SK-N-SH treated with all-trans-retinoic acid at 6 μM for 48 hours (cell line): ENCODE data around the gene LRRC8E.

Experiments
- ATAC-seq: fragments of 200-7000 bp; cut with Tn5 transposase; 3 replicates; pipeline ENCODE4 v1.9.1; 2020; ENCODE audit warnings: mild to moderate bottlenecking, moderate library complexity
- ARNTL ChIP-seq: fragments of 450-650 bp; formaldehyde crosslinking; IDR thresholded peaks from 2 replicates; pipeline ENCODE4 v1.5.0; 2020; ENCODE audit warnings: low read depth, mild to moderate bottlenecking, moderate library complexity, borderline replicate concordance
- BACH2 ChIP-seq: fragments of 250-450 bp; sonication (Bioruptor Pico); IDR thresholded peaks from 2 replicates; pipeline ENCODE4 v1.9.0; 2021; ENCODE audit warnings: mild to moderate bottlenecking, borderline replicate concordance
- ESRRG ChIP-seq: fragments of 250-450 bp; sonication (Bioruptor Pico); IDR thresholded peaks from 2 replicates; pipeline ENCODE4 v1.6.1; 2021; ENCODE audit warnings: mild to moderate bottlenecking
- GLIS3 ChIP-seq: fragments of 250-450 bp; sonication (Bioruptor Pico); IDR thresholded peaks from 2 replicates; pipeline ENCODE4 v1.5.0; 2020; ENCODE audit warnings: mild to moderate bottlenecking, moderate library complexity
- ISL1 ChIP-seq: fragments of 250-450 bp; sonication (Bioruptor Pico); IDR thresholded peaks from 2 replicates; pipeline ENCODE4 v2.1.2; 2022; ENCODE audit warnings: mild to moderate bottlenecking, moderate library complexity
- OSR1 ChIP-seq: fragments of 250-450 bp; sonication (Bioruptor Pico); IDR thresholded peaks from 2 replicates; pipeline ENCODE4 v1.8.0; 2022; ENCODE audit warnings: moderate library complexity, mild to moderate bottlenecking, inconsistent platforms
- POU6F1 ChIP-seq: fragments of 250-450 bp; sonication (Bioruptor Pico); IDR thresholded peaks from 2 replicates; pipeline ENCODE4 v1.8.0; 2021; ENCODE audit warnings: low read depth, mild to moderate bottlenecking, moderate library complexity, borderline replicate concordance
- PPARA ChIP-seq: fragments of 250-450 bp; sonication (Bioruptor Pico); IDR thresholded peaks from 2 replicates; pipeline ENCODE4 v1.5.0; 2020; ENCODE audit warnings: mild to moderate bottlenecking, borderline replicate concordance
- SNAI2 ChIP-seq: fragments of 250-450 bp; sonication (Bioruptor Pico); IDR thresholded peaks from 2 replicates; pipeline ENCODE4 v1.5.0; 2020; ENCODE audit warnings: mild to moderate bottlenecking, moderate library complexity
- TCF4 ChIP-seq: fragments of 250-450 bp; sonication (Bioruptor Pico); IDR thresholded peaks from 2 replicates; pipeline ENCODE4 v1.8.0; 2021; ENCODE audit warnings: mild to moderate bottlenecking, moderate library complexity, borderline replicate concordance
- TOX ChIP-seq: fragments of 250-450 bp; sonication (Bioruptor Pico); IDR thresholded peaks from 2 replicates; pipeline ENCODE4 v1.8.0; 2021; ENCODE audit warnings: mild to moderate bottlenecking, moderate library complexity, borderline replicate concordance
- ZC3H10 ChIP-seq: fragments of 250-450 bp; sonication (Bioruptor Pico); IDR thresholded peaks from 2 replicates; pipeline ENCODE4 v1.5.1; 2021; ENCODE audit warnings: mild to moderate bottlenecking, moderate library complexity
- ZFP3 ChIP-seq: fragments of 250-450 bp; sonication (Bioruptor Pico); IDR thresholded peaks from 2 replicates; pipeline ENCODE4 v1.5.0; 2020; ENCODE audit warnings: mild to moderate bottlenecking, moderate library complexity
- ZFP30 ChIP-seq: fragments of 450-650 bp; formaldehyde crosslinking; IDR thresholded peaks from 2 replicates; pipeline ENCODE4 v1.5.0; 2022; ENCODE audit warnings: mild to moderate bottlenecking, moderate library complexity
- ZNF565 ChIP-seq: fragments of 450-650 bp; formaldehyde crosslinking; conservative IDR thresholded peaks from 2 replicates; pipeline ENCODE4 v1.5.0; 2020; ENCODE audit warnings: low read depth, mild to moderate bottlenecking, moderate library complexity
- ZNF8 ChIP-seq: fragments of 450-650 bp; formaldehyde crosslinking; IDR thresholded peaks from 2 replicates; pipeline ENCODE4 v1.5.0; 2020; ENCODE audit warnings: mild to moderate bottlenecking, moderate library complexity
- TF ChIP-seq, protein P1 (sequence below): fragments of 250-450 bp; sonication (Bioruptor Pico); IDR thresholded peaks from 2 replicates; pipeline ENCODE4 v1.8.0; 2020; ENCODE audit warnings: mild to moderate bottlenecking, moderate library complexity, borderline replicate concordance
- TF ChIP-seq, protein P2 (sequence below): fragments of 250-450 bp; sonication (Bioruptor Pico); IDR thresholded peaks from 2 replicates; pipeline ENCODE4 v1.5.1; 2021; ENCODE audit warnings: mild to moderate bottlenecking, moderate library complexity

Gene LRRC8E

GRCh38 chr19:7918615-7919421 is 30.5 kb downstream of the LRRC8E start:
- TF ChIP-seq, protein P1, sequence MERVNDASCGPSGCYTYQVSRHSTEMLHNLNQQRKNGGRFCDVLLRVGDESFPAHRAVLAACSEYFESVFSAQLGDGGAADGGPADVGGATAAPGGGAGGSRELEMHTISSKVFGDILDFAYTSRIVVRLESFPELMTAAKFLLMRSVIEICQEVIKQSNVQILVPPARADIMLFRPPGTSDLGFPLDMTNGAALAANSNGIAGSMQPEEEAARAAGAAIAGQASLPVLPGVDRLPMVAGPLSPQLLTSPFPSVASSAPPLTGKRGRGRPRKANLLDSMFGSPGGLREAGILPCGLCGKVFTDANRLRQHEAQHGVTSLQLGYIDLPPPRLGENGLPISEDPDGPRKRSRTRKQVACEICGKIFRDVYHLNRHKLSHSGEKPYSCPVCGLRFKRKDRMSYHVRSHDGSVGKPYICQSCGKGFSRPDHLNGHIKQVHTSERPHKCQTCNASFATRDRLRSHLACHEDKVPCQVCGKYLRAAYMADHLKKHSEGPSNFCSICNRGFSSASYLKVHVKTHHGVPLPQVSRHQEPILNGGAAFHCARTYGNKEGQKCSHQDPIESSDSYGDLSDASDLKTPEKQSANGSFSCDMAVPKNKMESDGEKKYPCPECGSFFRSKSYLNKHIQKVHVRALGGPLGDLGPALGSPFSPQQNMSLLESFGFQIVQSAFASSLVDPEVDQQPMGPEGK (CRISPR knock-in tag), result no peak
- TF ChIP-seq TOX (CRISPR knock-in tag) (no peak), ZFP3 (no peak), OSR1 (CRISPR knock-in tag) (no peak), ZC3H10 (CRISPR knock-in tag) (no peak)
- ATAC-seq, result no peak

DNA sequence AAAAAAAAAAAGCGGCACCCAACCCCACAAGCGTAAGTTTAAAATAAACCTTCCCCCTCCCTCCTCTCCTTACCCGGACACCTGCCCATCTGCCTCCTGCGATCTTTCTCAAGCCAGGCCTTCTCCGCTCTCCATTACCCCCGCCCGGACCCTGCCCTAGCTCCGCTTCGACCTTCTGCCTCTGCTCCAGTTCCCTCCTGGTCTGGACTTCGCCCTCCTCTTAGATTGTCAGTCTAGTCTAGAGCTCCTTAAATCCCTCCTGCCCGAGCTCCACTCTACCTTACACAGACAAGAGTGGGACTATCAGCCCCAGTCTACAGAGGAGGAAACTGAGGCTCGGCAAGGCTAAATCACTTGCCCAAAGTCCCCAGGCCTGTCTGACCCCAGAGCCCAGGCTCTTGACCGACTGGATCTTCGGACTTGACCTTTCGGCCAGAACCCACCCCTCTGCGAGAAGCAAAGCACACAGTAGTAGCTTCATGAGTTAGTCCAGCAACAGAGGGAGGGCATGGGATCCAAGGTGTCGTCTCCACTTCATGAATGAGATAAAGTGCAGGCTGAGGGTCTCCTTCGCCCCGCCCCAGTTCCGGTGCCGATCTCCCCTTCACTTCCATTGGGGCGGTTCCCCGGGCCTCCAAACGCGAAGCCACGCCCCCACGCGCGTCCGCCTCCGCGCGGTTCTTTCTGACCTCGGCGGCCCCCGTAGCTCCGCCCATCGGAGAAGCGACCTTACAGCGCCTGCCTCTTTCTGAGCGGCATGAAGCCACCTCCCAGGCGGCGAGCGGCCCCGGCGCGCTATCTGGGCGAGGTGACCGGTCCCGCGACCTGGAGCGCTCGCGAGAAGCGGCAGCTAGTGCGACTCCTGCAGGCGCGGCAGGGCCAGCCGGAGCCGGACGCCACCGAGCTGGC is 31.6 kb downstream of the LRRC8E start, which contains the start of gene SNAPC2:
SNAPC2 (plus strand) TSS at position 729 of the 909 bp plus-strand sequence; CDS start at position 758, 29 bp downstream.
- TF ChIP-seq PPARA (CRISPR knock-in tag) (no peak), POU6F1 (no peak), ZFP3 (no peak), ZNF8 (CRISPR knock-in tag) (no peak), ESRRG (CRISPR knock-in tag) (no peak), TCF4 (CRISPR knock-in tag) (no peak)
- TF ChIP-seq, protein P2, sequence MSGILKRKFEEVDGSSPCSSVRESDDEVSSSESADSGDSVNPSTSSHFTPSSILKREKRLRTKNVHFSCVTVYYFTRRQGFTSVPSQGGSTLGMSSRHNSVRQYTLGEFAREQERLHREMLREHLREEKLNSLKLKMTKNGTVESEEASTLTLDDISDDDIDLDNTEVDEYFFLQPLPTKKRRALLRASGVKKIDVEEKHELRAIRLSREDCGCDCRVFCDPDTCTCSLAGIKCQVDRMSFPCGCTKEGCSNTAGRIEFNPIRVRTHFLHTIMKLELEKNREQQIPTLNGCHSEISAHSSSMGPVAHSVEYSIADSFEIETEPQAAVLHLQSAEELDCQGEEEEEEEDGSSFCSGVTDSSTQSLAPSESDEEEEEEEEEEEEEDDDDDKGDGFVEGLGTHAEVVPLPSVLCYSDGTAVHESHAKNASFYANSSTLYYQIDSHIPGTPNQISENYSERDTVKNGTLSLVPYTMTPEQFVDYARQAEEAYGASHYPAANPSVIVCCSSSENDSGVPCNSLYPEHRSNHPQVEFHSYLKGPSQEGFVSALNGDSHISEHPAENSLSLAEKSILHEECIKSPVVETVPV (CRISPR knock-in tag), result no peak
- ATAC-seq, result peak; percentile 64

GRCh38 chr19:7920519-7921301 is 32.4 kb downstream of the LRRC8E start:
- peak; percentile 46 for ATAC-seq
- TF ChIP-seq ZNF8 (CRISPR knock-in tag) (no peak), ZFP30 (CRISPR knock-in tag) (no peak), BACH2 (no peak), ZC3H10 (CRISPR knock-in tag) (no peak)
- TF ChIP-seq, protein P1 (CRISPR knock-in tag), result no peak

- ATAC-seq, result peak; percentile 2; the same call in 2 of the 3 replicates
- TF ChIP-seq OSR1 (CRISPR knock-in tag), result no peak
- TF ChIP-seq ZFP30 (CRISPR knock-in tag), result no peak
- TF ChIP-seq GLIS3 (CRISPR knock-in tag), result no peak
- TF ChIP-seq ARNTL (CRISPR knock-in tag), result no peak
- no peak for TF ChIP-seq ESRRG (CRISPR knock-in tag)
- TF ChIP-seq, protein P1 (CRISPR knock-in tag), result no peak
- no peak for TF ChIP-seq POU6F1
- no peak for TF ChIP-seq ZNF565 (CRISPR knock-in tag)
- no peak for TF ChIP-seq ZFP3
- no peak for TF ChIP-seq ISL1 (CRISPR knock-in tag)
- TF ChIP-seq SNAI2 (CRISPR knock-in tag), result no peak
Observed at GRCh38 chr19:7921302-7921966, 33.1 kb downstream of the LRRC8E start.
